Activated CD4-positive, alpha-beta memory T cell treated with anti-CD3 and anti-CD28 coated beads for 36 hours (primary cell): ENCODE measurements around the gene PDE1A. TPM values are rescaled to one million over a fixed set of nuclear protein-coding genes. Genes with fewer than 3 reads are reported as not detected.

ENCODE experiments used
- CTCF ChIA-PET: fragments of 350-600 bp; sonication (Branson Sonifier 250); formaldehyde crosslinking; loops from one replicate; lab custom pipeline; 2021; ENCODE audit warnings: antibody characterized with exemption, inconsistent platforms; lab: Charles Lee
- POLR2A ChIA-PET: fragments of 350-600 bp; sonication (Branson Sonifier 250); formaldehyde crosslinking; loops from one replicate; lab custom pipeline; 2021; ENCODE audit warnings: antibody characterized with exemption; lab: Charles Lee
- DNase-seq: peaks from one replicate; pipeline ENCODE4 v3.0.0-alpha.2; 2020
- H3K27ac Mint-ChIP-seq: one replicate; pipeline ENCODE4 v1.8.0; 2021; ENCODE audit warnings: mixed read lengths
- H3K27me3 Mint-ChIP-seq: one replicate; pipeline ENCODE4 v1.8.0; 2021; ENCODE audit warnings: mixed read lengths
- H3K36me3 Mint-ChIP-seq: one replicate; pipeline ENCODE4 v1.8.0; 2021; ENCODE audit warnings: mixed read lengths
- H3K4me1 Mint-ChIP-seq: one replicate; pipeline ENCODE4 v1.8.0; 2021; ENCODE audit warnings: low read depth, mixed read lengths
- H3K4me3 Mint-ChIP-seq: one replicate; pipeline ENCODE4 v1.8.0; 2021; ENCODE audit warnings: mild to moderate bottlenecking, mixed read lengths
- H3K9me3 Mint-ChIP-seq: one replicate; pipeline ENCODE4 v1.8.0; 2021; ENCODE audit warnings: mixed read lengths
- intact Hi-C: fragments of 100-400 bp; cut with micrococcal nuclease; formaldehyde crosslinking; loops from one replicate; pipeline ENCODE4 v1.15.1; 2023
- total RNA-seq, 2 experiments: library from RNA; stranded (reverse); gene quantifications; one replicate each; pipeline ENCODE4 v1.2.3, GENCODE V29; 2021

PDE1A gene
- total RNA-seq, 2 experiments from 2014 or later: not detected

DNA sequence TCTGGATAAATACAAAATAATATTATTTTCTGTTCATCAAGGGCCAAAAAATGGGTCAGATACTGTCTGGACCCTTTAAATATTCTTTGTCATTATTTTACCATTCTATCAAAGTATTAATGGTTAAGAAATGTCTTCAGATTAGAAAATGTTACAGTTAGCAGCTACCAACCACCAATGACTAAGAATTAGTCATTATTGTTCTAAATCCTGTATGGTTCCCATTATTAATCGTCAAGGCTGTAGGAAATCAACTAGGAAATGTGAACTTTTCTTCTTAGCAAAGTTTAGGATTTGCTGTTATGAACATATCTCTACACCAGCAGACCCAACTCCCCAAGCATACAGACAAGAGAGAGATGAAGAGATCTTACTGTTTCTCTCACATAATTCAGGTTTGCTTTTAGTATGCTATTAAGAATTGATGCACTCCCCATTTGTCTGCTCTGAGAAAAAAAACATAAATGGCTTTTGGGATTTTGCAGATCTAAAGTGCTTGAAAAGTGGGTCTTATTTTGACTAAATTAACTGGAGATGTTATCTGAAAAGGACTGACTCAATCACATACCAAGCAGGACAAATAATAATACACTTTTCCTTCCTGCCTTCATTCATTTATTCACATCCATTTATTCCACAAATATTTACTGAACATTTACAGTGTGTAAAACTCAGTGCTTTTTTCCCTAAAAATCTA, 293.5 kb downstream of the PDE1A start:
- Mint-ChIP-seq H3K27ac (no peak overlapping the region), H3K4me3 (no peak overlapping the region), H3K27me3 (peaks cover 3% of the 10 kb centered on the region), H3K4me1 (no peaks in the 10 kb centered on the region), H3K9me3 (no peaks in the 10 kb centered on the region), H3K36me3 (no peaks in the 10 kb centered on the region)
- CTCF ChIA-PET: no interaction called here
- intact Hi-C loops: no loop called here
- POLR2A ChIA-PET: no interaction called here
- no peak for DNase-seq

DNA sequence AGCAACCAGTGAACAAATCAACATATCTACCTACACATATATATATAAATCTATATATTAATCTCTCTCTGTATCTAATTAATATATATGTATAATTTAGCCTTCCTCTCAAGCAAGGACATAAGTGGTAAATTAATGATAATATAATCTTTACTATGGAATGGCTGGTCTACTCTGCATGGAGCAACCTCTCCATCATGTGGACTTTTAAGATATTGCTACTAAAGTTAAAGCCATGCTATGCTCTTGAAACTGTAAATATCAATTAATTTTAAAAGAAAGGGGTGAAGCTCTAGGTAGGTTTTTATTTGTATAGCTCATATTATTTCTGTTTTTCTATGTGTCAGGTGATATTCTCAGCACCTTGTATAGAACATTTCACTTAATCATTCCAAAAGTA, 294.2 kb downstream of the PDE1A start:
- Mint-ChIP-seq H3K27ac (no peak overlapping the region), H3K4me3 (no peak overlapping the region), H3K27me3 (peaks cover 5% of the 10 kb centered on the region), H3K36me3 (no peaks in the 10 kb centered on the region), H3K4me1 (no peaks in the 10 kb centered on the region), H3K9me3 (no peaks in the 10 kb centered on the region)
- intact Hi-C loops: no loop called here
- POLR2A ChIA-PET: no interaction called here
- DNase-seq: no peak
- CTCF ChIA-PET: no interaction called here

DNA sequence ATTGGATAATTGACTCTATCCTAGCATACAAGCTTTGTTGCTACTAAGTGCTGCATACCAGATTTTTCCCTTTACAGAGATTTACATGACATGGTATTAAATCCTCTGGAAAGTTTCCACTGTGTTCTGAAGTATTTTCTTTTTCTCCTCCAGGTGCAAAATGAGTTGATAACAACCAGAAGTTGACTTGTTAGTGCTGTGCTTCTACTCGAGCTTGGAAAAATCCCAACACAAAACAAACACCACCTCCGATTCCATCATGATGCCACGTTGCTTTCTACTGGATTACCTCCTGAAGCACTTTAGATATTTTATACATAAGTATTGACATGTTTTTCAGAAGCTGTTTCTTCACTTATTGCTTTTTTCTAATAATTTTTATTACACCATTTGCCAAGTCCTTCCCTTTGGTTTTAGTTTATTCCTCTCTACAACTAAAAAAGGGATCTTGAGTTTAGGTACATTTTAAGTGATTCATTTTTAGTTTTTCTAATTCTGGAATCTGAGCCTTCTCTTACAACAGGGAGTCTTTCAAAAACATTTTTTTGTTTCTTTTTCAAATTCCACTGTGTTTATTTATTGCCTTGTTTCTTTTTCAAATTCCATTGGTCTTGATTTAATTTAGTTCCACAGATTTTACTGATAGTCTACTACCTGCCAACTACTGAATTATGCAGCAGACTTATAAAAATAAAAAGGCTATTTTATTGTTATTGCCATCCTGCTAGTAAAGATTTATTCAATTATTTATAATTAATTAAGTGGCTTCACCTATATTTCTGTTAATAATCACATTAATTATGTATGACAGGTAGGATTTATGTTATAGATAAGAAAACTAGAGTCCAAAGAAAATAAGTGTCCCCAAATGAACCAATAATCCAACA, 297.8 kb downstream of the PDE1A start:
- Mint-ChIP-seq H3K36me3 (no peaks in the 10 kb centered on the region), H3K4me3 (no peak overlapping the region), H3K27ac (no peak overlapping the region), H3K27me3 (peaks cover 9% of the 10 kb centered on the region), H3K9me3 (peaks cover 6% of the 10 kb centered on the region), H3K4me1 (no peaks in the 10 kb centered on the region)
- intact Hi-C loops: no loop called here
- POLR2A ChIA-PET: no interaction called here
- CTCF ChIA-PET: no interaction called here
- DNase-seq: no peak

DNA sequence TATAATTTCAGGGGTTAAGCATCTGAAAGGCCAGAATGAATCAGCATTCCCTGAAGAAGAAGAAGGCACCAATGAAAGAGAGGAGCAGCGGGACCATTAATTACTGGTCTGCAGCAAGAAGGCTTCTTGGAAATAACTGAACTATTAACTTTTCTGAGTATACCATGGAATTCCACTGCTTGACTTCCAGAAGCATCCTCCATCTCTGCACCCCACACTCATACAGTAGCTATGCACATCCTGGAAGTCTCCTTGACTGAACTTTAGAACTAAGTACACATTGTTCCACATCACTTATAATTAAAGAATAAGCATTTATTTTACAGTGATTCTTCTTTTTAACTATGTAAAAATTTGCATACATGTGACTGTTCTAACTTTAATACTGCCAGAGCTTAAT, 309.6 kb downstream of the PDE1A start:
- no peaks in the 10 kb centered on the region for H3K9me3 Mint-ChIP-seq
- ChIA-PET CTCF (interaction anchor here (0.6 kb wide), 1 partner anchor 434 kb away, joined by 3 read pairs; no protein-coding TSS in a partner anchor), POLR2A (no interaction called here)
- H3K36me3 Mint-ChIP-seq: no peaks in the 10 kb centered on the region
- H3K4me1 Mint-ChIP-seq: no peaks in the 10 kb centered on the region
- DNase-seq: no peak
- H3K4me3 Mint-ChIP-seq: no peak overlapping the region
- H3K27ac Mint-ChIP-seq: no peak overlapping the region
- no peaks in the 10 kb centered on the region for H3K27me3 Mint-ChIP-seq
- intact Hi-C loops: no loop called here

DNA sequence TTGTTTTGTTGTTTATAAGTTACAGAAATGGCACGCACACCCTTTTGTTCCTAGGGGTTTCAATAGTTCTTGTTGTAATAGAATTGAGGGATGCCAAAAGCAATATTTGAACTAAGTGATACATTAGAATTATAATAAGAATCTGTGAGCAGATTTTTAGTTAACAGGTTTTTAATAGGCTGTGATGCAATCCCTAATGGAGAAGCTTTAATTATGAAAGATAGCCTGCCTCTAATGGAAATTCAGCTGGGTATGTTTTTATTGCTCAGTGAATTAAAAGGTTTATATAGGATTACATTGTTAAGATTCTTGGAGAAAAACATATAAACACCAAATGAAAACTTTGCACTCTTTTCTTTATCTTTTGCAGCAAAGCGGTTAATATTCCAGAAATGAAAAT, 310.1 kb downstream of the PDE1A start:
- no peaks in the 10 kb centered on the region for H3K9me3 Mint-ChIP-seq
- ChIA-PET CTCF (no interaction called here), POLR2A (no interaction called here)
- no peaks in the 10 kb centered on the region for H3K4me1 Mint-ChIP-seq
- intact Hi-C loops: no loop called here
- no peak overlapping the region for H3K4me3 Mint-ChIP-seq
- DNase-seq: no peak
- H3K27ac Mint-ChIP-seq: no peak overlapping the region
- no peaks in the 10 kb centered on the region for H3K27me3 Mint-ChIP-seq
- no peaks in the 10 kb centered on the region for H3K36me3 Mint-ChIP-seq

DNA sequence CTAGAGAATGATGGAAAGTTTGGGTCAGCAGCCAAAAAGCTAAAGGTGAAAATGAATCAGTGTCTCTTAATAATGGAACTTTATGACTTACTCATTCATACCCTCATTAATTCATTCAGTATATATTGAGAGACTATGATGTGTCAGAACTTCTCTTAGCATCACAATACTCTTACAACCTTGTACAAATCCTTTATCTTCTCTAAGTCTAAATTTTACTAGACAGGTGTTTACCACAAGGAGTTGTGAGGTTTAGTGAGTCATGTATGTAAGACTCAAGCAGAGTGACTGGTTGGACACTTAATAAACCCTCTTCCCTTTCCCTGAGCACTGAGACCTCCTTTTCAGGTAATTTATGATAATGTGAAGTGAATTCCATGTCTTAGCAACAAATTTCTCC, 311.6 kb downstream of the PDE1A start:
- intact Hi-C loops: no loop called here
- Mint-ChIP-seq H3K4me3 (no peak overlapping the region), H3K27ac (no peak overlapping the region), H3K36me3 (no peaks in the 10 kb centered on the region), H3K9me3 (no peaks in the 10 kb centered on the region), H3K27me3 (no peaks in the 10 kb centered on the region), H3K4me1 (no peaks in the 10 kb centered on the region)
- no peak for DNase-seq
- CTCF ChIA-PET: no interaction called here
- POLR2A ChIA-PET: no interaction called here

DNA sequence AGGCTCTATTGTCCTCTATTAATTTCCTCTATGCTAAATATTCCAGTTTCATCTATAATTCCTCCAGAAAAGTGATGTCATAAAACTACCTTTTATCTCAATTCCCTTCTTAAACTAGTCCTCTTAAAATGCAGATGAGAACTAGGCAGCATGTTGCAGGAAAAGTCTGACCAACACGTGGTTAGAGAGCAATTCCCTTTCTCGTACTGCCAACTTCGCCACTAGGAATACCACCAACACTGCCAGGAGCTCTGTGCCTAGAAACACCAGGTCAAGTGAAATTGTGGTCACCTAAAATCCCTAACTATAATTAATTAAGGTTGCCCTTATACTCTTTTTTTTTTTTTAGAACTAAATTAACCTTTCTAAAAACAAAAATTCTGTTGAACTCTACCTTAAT, 313.5 kb downstream of the PDE1A start:
- ChIA-PET CTCF (interaction anchor here (0.6 to 0.7 kb wide), 2 partner anchors 107 to 1987 kb away, joined by 3 to 6 read pairs; no protein-coding TSS in a partner anchor), POLR2A (no interaction called here)
- intact Hi-C loops: no loop called here
- no peaks in the 10 kb centered on the region for H3K4me1 Mint-ChIP-seq
- no peaks in the 10 kb centered on the region for H3K9me3 Mint-ChIP-seq
- no peak overlapping the region for H3K4me3 Mint-ChIP-seq
- no peak overlapping the region for H3K27ac Mint-ChIP-seq
- H3K36me3 Mint-ChIP-seq: no peaks in the 10 kb centered on the region
- H3K27me3 Mint-ChIP-seq: no peaks in the 10 kb centered on the region
- DNase-seq: no peak

DNA sequence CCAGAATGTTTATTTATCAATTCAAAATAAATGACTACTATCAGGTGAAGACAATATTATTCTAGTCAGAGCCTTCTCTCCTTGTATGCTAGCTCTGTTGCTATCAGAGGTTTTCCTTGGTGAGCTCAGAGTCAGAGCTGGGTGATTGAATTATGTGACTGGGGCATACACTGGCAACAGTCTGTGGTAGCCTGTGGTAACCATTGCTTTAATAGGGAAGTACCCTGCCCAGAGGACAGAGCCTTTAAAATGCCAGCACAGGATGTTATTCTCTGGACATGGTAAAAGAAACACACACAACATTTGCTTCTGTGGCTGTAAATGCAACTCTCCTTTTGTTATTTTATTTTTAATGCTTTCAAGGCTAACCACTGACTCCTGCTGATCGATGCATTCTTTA, 316.5 kb downstream of the PDE1A start:
- no peak for DNase-seq
- Mint-ChIP-seq H3K9me3 (no peaks in the 10 kb centered on the region), H3K27me3 (no peaks in the 10 kb centered on the region), H3K4me3 (no peak overlapping the region), H3K27ac (no peak overlapping the region), H3K4me1 (no peaks in the 10 kb centered on the region), H3K36me3 (no peaks in the 10 kb centered on the region)
- POLR2A ChIA-PET: no interaction called here
- intact Hi-C loops: no loop called here
- CTCF ChIA-PET: interaction anchor here (1.0 kb wide), 1 partner anchor 156 kb away, joined by 3 read pairs; no protein-coding TSS in a partner anchor

DNA sequence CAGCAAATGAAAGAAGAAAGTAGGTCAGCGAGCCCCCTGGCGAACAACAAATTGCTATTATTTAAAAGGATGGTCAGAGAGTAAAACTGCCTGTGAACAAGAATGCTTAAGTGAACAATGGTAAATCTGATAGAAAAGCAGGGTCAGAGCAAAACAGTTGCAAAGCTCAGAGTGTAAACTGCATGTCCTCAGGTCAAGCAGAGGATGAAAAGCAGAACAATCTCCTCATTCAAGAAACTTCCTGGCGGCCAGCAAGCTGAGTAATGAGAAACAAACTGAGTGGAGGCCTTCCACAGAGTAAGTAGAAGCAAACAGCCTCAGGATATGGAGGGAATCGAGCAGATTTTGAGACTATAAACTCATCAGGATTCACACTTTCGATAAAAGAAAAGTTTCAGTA, 323.3 kb downstream of the PDE1A start:
- no peaks in the 10 kb centered on the region for H3K27me3 Mint-ChIP-seq
- CTCF ChIA-PET: no interaction called here
- no peaks in the 10 kb centered on the region for H3K9me3 Mint-ChIP-seq
- H3K36me3 Mint-ChIP-seq: no peaks in the 10 kb centered on the region
- no peak overlapping the region for H3K4me3 Mint-ChIP-seq
- POLR2A ChIA-PET: no interaction called here
- DNase-seq: no peak
- no peaks in the 10 kb centered on the region for H3K4me1 Mint-ChIP-seq
- no peak overlapping the region for H3K27ac Mint-ChIP-seq
- intact Hi-C loops: no loop called here

DNA sequence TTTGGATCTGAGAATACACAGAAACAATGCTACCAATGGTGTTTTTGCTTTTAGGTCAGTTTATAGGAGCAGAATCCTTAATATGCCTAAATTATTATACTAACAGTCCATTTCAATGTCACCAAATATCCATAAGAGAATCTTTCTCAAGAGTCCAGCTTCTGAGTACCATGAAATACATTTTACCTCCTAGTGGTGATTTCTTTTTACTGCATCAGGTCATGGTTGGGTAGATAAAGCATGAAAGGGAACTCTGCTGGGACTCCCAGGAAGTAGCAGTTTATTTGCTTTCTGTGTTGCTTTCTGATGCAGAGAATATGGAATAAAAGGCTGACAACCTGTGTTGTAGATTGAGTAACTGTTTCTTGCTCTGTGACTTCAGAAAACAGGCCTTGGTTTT, 325.6 kb downstream of the PDE1A start:
- Mint-ChIP-seq H3K27me3 (no peaks in the 10 kb centered on the region), H3K9me3 (no peaks in the 10 kb centered on the region), H3K36me3 (no peaks in the 10 kb centered on the region), H3K27ac (no peak overlapping the region), H3K4me1 (no peaks in the 10 kb centered on the region), H3K4me3 (no peak overlapping the region)
- DNase-seq: no peak
- POLR2A ChIA-PET: no interaction called here
- intact Hi-C loops: no loop called here
- CTCF ChIA-PET: no interaction called here

DNA sequence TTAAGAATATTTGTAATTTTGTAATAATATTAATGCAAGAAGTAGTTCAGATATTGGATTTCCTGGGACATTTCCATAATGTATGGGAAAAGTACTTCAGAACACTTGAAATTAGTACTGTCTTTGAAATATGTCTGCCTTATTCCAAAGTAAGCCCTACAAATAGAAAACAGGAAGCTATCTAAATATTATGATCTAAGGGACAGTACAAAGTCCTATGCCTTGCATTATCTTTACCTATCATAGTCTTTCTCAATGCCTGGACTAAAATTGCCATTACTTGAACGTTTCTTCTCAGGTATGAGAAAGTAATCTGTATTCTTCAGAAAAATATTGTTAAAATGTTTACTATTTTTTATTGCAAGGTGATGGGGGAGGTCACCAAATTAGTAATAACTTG, 328.2 kb downstream of the PDE1A start:
- H3K27me3 Mint-ChIP-seq: no peaks in the 10 kb centered on the region
- no peak for DNase-seq
- no peak overlapping the region for H3K27ac Mint-ChIP-seq
- H3K36me3 Mint-ChIP-seq: no peaks in the 10 kb centered on the region
- no peaks in the 10 kb centered on the region for H3K9me3 Mint-ChIP-seq
- H3K4me3 Mint-ChIP-seq: no peak overlapping the region
- CTCF ChIA-PET: no interaction called here
- no peaks in the 10 kb centered on the region for H3K4me1 Mint-ChIP-seq
- POLR2A ChIA-PET: no interaction called here
- intact Hi-C loops: no loop called here

DNA sequence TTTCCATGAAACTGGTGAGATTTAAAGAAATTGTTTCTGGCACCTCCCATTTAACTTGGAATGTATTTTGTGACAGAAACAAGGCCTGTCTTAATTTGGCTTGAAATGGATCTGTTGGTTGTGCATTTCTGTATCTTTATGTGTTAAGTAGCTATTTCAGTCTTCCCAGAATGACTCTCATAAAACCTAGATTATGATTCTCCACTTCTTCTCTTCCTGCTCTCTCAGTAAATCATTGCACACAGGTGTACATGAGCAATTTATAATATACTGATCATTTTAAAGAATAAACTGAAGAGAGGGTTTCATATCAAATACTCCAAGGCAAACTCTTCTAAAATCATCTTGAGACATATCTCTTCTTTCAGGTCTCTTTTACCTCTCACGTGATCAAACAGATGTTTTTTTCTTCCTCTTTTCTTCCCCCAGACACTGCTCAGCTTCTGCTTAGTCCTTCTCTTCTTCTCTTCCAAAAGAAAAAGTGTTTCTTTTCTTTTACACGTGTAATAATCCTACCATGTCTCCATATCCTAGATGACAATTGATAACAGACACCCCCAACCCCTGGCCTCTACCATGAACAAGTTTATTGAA, 329.2 kb downstream of the PDE1A start:
- DNase-seq: no peak
- no peaks in the 10 kb centered on the region for H3K36me3 Mint-ChIP-seq
- POLR2A ChIA-PET: no interaction called here
- H3K9me3 Mint-ChIP-seq: no peaks in the 10 kb centered on the region
- intact Hi-C loops: no loop called here
- no peak overlapping the region for H3K27ac Mint-ChIP-seq
- H3K4me3 Mint-ChIP-seq: no peak overlapping the region
- H3K27me3 Mint-ChIP-seq: no peaks in the 10 kb centered on the region
- H3K4me1 Mint-ChIP-seq: no peaks in the 10 kb centered on the region
- CTCF ChIA-PET: interaction anchor here (1.8 kb wide), 1 partner anchor 10 kb away, joined by 4 read pairs; no protein-coding TSS in a partner anchor
